HepG2 (cell line): ENCODE results near the gene SQOR.

Experiments
- BCL6 ChIP-seq: IDR thresholded peaks from 2 replicates; pipeline ENCODE4 v1.6.1; 2016; ENCODE audit warnings: missing genetic modification reagents, missing compliant biosample characterization
- EZH2 ChIP-seq: conservative IDR thresholded peaks from 2 replicates; pipeline ENCODE4 v1.6.1; 2012; ENCODE audit warnings: mild to moderate bottlenecking, low read depth, low read length, moderate library complexity
- FOSL1 ChIP-seq: sonication (generic); formaldehyde crosslinking; IDR thresholded peaks from 2 replicates; pipeline ENCODE4 v1.9.0; 2021; ENCODE audit warnings: missing genetic modification reagents, borderline replicate concordance
- FOXP1 ChIP-seq, 2 experiments: fragments of 450-650 bp in 1 of 2; IDR thresholded peaks; 2 replicates each; pipeline ENCODE4 v1.6.1; 2017 to 2018; ENCODE audit warnings: antibody characterized with exemption in 1 of 2
- TAF15 ChIP-seq: fragments of 200-400 bp; formaldehyde crosslinking; IDR thresholded peaks from one replicate; pipeline ENCODE4 v1.6.1; 2018; ENCODE audit warnings: mild to moderate bottlenecking, low read depth, low read length; ENCODE audit not compliant: poor library complexity, severe bottlenecking
- TF ChIP-seq, protein P1 (sequence below), 2 experiments: IDR thresholded peaks; 2 replicates each; pipeline ENCODE4 v1.6.1; 2011 to 2012; ENCODE audit warnings: low read length in 2 of 2, borderline replicate concordance in 1 of 2, low read depth in 1 of 2, mild to moderate bottlenecking in 1 of 2, moderate library complexity in 1 of 2

DNA sequence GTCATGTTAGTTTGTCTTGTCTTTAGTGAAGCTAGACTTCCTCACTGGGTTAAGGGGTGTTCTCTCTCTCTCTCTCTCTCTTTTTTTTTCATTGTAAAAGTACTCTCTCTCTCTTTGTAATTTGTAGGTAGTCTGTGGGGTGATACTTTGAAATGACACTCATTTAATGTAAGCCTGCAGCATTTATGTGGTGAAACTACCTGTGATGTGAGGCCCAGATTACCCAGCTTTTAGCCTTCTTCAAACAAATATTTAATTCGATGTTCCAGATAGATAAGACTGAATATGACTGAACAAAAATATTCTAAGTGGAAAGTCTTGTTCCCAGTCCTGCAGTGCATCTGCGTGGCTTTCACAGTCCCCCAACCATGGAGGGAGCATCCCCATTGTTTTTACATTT lies 49.7 kb downstream of the SQOR start:
- TF ChIP-seq FOSL1 (CRISPR knock-in tag), result no peak
- TF ChIP-seq FOXP1 (IDR thresholded peaks at IDR 0.05), result no peak
- TF ChIP-seq FOXP1 (CRISPR knock-in tag; IDR thresholded peaks at IDR 0.05), result no peak
- TF ChIP-seq BCL6 (CRISPR knock-in tag), result no peak
- TF ChIP-seq, protein P1, sequence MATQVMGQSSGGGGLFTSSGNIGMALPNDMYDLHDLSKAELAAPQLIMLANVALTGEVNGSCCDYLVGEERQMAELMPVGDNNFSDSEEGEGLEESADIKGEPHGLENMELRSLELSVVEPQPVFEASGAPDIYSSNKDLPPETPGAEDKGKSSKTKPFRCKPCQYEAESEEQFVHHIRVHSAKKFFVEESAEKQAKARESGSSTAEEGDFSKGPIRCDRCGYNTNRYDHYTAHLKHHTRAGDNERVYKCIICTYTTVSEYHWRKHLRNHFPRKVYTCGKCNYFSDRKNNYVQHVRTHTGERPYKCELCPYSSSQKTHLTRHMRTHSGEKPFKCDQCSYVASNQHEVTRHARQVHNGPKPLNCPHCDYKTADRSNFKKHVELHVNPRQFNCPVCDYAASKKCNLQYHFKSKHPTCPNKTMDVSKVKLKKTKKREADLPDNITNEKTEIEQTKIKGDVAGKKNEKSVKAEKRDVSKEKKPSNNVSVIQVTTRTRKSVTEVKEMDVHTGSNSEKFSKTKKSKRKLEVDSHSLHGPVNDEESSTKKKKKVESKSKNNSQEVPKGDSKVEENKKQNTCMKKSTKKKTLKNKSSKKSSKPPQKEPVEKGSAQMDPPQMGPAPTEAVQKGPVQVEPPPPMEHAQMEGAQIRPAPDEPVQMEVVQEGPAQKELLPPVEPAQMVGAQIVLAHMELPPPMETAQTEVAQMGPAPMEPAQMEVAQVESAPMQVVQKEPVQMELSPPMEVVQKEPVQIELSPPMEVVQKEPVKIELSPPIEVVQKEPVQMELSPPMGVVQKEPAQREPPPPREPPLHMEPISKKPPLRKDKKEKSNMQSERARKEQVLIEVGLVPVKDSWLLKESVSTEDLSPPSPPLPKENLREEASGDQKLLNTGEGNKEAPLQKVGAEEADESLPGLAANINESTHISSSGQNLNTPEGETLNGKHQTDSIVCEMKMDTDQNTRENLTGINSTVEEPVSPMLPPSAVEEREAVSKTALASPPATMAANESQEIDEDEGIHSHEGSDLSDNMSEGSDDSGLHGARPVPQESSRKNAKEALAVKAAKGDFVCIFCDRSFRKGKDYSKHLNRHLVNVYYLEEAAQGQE (IDR thresholded peaks at IDR 0.05; ENCODE audit: borderline replicate concordance in 1 of 2, low read depth in 1 of 2, low read length in 2 of 2), result no peak
- TF ChIP-seq EZH2, result no peak
- no peak for TF ChIP-seq TAF15
